Measurements from ENCODE around the gene TPM4.
"Not testable (repeated sequence)": the region's sequence is repeated elsewhere in the genome, so short reads cannot be mapped to it uniquely, and the experiment has no call there.

TPM4 gene

DNA sequence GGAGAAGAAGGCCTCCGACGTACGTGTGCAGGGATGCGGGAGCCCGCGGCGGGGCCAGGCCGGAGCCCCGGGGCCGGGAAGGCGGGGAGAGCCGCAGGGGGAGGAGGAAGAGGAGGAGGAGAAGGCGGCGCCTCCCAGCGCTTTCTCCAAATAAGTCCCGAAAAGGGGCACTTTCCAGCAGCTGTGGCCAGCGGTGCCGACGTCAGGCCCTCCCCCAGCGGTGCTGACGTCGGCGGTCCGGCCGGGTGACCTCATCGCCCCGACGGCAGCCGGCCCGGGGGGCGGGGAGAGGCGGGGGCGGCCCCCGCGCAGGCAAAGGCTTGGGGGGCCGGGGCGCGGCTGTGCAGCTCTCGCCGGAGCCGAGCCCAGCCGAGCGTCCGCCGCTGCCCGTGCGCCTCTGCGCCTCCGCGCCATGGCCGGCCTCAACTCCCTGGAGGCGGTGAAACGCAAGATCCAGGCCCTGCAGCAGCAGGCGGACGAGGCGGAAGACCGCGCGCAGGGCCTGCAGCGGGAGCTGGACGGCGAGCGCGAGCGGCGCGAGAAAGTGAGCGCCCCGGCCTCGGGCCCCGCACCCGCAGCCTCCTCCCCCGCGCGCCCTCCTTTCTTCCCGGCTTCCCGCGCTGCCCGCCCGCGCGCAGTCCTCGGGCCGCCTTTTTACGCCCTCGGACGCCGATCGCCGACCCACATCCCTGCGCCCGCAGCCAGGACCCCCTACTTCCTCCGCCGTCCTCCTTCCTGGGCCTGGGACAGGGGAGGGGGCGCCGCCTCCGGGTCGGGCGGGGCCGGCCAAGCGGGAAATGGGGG, at the start of gene TPM4:
TSS of gene TPM4 (plus strand) at position 342 of the 804 bp plus-strand sequence. CDS start at position 413, 71 bp downstream.
- peak; percentile 82 to 89 for DNase-seq

DNA sequence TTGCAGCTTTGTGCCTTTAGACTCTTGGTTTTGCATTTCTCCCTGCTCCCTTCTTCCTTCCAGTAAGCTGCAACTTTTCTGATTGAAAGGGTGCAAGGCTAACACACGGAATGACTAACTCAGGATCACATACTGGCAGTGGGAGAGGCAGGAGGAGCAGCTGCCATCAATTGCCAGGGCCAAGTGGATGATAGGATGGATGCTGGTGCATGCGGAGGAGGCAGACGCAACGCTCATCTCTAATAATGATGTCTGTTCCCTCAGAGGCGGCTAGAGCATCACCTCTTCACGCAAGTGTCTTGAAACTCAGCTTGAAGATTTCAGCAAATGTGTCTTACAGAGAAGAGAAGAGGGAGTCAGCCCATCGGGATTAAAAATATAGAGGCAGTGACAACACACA, 49.5 kb upstream of the TPM4 start:
- DNase-seq = no peak

DNA sequence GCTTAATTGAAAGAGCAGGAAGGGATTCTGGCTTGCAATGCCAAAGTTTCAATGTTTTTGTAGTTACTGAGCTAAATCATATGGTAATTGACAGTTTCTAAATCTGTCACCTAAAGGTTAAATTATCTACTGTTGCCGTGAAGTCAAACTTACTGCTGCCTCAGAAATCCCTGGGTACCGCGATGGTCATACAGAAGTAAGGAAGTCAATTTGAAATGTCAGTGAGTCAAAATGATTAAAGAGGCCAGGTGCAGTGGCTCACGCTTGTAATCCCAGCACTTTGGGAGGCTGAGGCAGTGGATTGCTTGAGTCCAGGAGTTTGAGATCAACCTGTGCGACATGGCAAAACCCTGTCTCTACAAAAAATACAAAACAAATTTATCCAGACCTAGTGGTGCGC, 48.8 kb upstream of the TPM4 start:
- DNase-seq = no peak

DNA sequence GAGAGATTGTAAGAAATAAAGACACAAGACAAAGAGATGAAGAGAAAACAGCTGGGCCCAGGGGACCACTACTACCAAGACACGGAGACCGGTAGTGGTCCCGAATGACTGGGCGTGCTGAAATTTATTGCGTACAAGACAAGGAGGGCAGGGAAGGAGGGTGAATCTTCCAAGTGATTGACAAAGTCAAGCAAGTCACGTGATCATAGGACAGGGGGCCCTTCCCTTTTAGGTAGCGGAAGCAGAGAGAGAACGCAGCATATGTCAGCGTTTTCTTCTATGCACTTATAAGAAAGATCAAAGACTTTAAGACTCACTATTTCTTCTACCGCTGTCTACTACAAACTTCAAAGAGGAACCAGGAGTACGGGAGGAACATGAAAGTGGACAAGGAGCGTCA, 46.1 kb upstream of the TPM4 start:
- not testable (repeated sequence) for DNase-seq

DNA sequence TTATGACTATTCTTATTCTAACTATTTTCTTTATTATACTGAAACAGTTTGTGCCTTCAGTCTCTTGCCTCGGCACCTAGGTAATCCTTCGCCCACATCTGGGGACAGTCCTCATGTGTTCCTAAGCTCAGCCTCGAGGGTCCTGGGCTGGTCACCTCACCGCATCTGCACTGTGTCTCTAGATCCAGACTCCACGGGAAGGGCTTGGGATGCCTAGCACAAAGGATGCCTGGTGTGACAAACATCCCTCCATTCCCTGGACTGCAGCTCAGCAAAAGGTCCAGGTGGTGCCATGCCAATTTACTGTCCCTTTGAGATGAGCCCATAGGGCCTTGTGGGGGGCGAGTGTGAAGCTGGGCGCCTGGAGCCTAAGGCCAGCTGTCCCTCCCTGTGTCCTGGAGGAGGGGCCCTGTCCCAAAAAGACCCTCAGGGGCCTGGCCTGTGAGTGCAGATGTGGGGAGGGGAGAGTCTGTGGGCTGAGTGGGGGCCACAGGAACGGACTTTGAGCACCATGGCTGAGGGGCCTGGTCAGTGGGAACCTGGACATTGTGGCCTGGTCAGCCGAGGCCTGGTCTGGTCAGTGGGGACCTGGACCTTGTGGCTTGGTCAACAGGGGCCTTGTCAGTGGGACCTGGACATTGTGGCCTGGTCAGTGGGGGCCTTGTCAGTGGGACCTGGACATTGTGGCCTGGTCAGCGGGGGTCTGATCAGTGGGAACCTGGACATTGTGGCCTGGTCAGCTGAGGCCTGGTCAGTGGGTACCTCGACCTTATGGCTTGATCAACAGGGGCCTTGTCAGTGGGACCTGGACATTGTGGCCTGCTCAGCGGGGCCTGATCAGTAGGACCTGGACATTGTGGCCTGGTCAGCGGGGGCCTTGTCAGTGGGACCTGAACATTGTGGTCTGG, 45.1 kb upstream of the TPM4 start:
- no peak for DNase-seq

DNA sequence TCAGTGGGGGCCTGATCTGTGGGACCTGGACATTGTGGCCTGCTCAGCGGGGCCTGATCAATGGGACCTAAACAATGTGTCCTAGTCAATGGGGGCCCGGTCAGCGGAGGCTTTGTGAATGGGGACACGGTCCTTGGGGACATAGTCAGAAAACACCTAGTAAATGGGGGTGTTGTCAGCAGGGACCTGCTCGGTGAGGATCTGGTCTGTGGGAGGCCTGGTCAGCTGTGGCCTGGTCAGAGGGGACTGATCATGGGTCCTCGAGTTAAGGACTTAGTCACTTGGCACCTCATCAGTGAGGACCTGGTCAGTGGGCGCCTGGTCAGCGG, 44.5 kb upstream of the TPM4 start:
- DNase-seq = no peak

DNA sequence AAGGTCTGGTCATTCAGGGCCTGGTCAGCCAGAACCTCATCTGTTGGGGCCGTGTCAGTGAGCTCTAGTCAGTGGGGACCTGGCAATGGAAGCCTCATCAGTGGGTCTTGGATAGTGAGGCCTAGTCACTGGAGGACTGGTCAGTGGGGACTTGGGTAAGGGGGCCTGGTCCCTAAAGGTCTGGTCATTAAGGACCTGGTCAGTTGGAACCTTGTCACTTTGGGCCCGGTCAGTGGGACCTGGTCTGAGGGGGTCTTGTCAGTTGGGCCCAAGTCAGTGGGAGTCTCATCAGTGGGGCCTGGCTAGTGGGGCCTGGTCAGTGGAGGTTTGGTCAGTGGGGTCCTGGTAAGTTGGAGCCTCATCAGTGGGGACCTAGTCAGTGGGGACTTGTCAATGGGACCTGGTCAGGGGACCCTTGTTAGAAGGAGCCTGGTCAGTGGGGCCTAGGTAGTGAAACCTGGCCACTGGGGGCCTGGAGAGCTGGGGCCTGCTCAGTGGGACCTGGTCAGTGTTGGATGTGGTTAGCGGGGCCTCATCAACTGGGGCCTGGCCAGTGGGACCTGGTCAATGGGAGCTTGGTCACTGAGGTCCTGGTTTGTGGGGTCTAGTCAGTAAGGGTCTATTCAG, 43.7 kb upstream of the TPM4 start:
- no peak for DNase-seq

DNA sequence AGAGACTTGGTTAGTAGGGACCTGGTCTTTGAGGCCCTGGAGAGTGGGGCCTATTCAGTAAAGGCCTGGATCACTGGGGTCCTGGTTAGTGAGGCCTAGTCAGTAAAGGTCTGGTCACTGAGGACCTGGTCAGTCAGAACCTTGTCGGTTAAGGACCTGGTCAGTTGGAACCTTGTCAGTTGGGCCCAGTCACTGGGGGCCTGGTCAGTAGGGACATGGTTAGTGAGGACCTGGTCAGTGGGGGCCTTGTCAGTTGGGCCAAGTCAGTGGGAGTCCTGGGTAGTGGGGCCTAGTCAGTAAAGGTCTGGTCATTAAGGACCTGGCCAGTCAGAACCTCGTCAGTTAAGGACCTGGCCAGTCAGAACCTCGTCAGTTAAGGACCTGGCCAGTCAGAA, 43.2 kb upstream of the TPM4 start:
- no peak for DNase-seq

DNA sequence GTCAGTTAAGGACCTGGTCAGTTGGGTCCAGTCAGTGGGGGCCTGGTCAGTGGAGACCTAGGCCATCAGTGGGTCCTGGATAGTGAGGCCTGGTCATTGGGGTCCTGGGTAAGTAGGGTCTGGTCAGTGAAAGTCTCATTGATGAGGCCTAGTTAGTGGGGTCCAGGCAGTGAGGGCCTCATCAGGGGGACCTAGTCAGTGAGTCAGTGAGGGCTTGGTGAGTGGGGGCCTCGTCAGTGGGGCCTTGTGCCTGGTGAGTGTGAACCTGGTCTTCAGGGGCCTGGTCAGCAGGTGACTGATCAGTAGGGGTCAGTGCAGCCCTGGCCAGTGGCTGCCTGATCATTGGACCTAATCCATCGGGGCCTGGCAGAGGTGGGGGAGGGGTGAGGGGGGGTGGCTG, 42.6 kb upstream of the TPM4 start:
- DNase-seq = no peak

DNA sequence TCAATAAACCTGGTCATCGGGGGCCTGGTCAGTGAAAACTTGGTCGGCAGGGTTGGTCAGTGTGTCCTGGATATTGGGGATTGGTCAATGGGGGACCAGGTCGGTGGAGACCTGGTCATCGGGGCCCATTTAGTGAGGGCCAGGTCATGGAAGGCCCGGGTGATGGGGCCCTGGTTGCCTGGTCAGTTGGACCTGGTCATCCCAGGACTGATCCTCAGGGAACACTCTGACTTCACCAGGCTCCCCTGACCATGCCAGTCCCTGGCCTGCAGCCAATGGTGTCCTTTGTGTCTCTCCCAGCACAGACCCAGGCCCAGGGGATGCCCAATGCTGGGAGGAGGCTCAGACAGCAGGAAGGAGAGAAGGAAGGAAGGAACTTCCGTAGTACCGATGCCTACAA, 42.1 kb upstream of the TPM4 start:
- no peak for DNase-seq

DNA sequence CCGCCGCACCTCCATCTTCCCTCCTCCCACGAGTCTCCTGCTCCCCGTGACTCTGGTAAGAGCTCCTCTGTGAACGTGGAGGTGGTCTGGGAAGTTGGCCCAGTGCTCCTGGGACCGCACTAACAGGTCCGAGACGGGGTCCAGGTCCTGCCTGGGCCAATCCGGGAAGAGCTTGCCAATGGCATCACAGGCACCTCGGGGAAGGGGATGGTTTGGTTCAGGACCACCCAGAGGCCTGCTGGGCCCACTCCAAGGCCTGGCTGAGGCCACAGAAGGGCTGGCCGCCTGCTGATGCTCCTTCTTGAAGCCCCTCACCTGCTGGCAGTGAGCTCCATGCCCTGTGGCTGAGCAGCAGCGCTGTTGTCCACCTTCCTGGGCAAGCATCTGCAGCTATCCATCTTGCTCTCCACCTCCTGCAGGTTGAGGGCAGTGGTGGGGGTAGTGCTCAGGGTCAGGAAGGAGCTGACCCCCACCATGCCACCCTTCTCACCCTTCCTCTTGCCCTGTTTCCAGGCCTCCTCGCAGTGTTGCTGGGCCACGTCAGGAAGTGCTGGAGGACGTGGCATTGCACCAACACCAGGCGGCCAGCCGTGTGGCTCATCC, 41.2 kb upstream of the TPM4 start:
- no peak for DNase-seq

DNA sequence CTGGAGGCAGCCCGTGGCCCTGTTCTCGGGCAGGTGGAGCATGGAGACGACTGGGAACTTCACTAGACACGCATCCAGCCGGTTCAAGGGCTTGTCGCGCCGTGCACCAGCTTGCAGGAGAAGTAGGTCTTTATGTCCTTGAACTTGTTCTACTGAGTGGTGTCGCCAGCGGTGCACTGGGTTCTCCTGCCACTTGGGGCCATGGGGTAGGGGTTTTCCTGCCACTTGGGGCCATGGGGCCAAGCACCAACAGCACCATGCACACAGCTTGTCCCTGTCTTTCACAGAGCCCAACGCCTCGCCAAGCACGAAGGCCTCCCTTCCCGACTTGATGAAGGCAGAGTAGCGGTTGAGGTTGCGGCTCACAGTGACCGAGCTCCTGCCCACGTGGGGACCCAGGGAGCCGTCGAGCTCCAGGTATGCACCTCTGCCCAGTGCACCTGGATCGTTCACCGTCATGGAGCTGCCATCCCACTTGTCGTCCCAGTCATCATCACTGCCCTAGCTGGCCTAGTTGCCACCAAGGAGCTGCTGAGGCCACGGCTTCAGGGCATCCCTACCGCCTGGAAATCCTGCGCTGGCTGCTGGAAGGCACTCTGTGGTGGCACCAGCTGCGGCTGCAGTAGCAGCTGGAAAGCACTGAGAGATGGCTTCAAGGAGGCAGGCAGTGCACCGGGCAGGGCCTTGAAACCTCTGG, 40.5 kb upstream of the TPM4 start:
- no peak for DNase-seq

DNA sequence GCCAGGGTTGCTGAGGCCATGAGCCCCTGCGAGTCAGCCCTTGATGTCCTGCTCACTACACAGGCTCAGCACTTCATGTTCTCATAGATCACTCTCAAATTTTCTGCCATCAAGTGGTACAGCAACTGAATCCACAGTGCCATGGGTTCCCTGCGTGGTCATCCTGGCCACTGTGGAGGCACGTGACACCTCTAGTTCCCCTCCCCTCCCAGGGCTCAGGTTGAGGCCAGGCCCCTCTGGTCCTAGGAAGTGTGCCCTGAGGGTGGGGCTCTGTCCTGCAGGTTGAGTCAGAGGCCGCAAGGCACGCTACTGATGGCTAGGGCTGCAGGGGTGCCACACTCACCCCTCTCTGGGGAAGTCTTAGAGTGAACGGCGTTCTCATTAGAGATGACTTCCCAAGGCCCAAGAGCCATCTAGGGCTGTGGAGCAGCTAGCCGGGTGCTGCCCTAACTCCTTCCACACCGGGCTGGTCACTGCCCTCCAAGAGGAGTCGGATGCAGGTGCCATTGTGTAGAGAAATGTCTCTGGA, 39.8 kb upstream of the TPM4 start:
- no peak for DNase-seq

DNA sequence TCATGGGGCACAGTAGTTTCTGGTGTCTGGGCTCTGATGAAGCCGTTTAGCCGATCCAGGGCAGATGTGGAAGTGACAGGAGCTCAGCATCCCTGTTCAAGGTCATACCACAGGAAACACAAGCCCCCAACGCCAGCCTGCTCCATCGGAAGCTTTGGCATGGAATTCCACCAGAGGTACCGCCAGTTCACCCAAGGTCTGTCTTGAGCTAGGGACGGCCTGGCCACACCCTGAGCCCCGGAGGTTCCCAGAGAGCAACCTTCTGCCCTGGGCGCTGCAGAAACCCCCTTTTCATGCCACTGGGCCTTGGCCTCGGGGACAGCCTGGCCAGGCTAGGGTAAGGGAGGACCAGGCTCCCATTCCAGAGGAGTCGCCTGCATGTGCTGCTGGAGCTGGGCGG, 39.4 kb upstream of the TPM4 start:
- DNase-seq = no peak

DNA sequence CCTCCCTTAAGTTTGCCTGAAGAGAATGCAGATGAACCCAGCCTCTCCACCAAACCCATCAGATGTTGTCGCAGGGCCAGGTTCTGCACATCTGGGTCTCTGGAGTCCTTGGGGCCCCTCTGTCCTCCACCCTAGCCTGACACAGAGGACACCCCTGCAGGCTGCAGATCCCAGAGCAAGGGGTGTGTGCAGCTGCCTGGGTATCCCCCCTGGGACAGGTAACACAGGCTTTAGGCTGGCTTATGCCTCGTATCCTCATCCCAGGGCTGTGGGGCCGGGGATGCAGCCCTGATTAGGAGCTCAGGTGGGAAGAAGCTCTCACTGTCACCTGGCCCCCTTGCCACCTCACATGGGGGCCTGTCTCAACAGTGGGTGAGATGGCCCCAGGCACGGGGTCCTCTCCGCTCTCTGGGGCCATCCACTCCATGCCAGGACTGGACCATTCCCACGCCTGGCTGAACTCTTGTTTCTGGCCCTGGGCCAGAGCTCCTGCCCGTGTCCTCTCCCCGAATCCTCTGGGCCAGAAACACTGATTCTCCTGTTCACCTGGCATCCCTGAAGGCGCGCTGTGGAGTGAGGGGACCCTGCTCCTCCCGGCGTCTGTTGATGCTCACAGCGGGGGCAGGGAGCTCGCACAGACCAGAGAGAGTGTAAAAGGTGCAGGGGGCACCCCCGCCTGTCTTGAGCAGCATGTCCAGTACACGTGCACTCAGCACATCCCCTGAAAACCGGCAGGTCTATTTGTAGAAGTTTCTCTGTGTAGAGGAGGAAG, 38.7 kb upstream of the TPM4 start:
- DNase-seq = no peak

DNA sequence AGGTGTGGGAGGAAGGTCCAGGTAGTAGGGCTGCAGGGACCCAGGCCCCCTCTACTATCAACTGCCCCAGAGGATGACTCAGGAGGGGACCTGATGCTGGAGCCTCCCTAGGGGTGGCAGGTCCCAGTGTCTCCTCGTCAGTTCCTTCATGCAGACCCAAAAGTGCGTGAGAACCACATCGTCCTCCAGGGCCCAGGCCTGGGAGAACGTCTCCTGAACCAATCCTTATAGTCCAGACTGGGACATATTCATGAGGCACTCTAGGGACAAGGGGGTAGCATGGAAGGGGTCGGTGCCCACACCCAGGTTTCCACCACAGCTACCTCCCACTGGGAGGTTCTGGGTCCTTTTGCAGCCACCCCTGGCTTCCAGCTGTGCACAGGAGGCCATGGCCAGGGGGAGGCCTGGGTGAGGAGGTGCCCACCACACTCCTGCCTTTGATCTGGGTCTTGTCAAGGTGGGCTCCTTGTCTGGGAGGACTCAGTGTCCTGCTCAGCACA, 38.0 kb upstream of the TPM4 start:
- no peak for DNase-seq

DNA sequence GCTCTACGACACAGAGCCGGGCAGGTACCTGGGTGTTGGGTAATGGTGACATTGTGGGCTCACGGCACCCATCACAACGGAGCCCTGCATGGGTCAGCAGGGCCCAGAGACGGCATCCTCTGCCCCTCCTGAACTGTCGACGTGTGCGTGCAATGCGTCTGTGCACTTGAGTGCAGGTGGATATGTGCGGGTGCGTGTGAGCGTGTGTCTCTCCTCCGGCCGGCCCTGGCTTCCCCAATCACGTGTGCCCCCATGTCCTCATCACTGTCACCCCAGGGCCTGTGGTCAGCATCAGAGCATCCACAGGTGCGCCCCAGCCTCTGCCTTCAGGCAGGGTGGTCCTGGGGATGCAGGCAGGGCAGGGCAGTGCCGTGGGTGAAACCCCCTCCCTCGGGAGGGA, 37.2 kb upstream of the TPM4 start:
- no peak for DNase-seq

DNA sequence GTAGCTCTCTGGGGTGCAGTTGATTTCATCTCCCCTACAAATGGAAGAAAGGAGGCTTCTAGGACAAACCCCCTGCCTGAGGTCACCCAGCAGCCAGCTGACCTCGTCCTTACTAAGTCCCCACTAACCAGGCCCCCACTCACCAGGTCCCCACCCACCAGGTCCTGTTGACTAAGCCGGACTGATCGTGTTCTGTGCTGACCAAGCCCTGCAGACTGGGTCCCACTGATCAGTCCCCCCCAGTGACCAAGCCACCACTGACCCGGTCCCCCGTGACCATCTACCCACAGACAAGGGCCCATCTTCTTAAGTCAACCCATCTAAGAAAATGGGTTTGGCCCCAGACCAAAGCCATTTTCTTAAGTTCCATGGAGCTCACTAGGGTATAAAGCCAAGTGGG, 36.8 kb upstream of the TPM4 start:
- DNase-seq = no peak

DNA sequence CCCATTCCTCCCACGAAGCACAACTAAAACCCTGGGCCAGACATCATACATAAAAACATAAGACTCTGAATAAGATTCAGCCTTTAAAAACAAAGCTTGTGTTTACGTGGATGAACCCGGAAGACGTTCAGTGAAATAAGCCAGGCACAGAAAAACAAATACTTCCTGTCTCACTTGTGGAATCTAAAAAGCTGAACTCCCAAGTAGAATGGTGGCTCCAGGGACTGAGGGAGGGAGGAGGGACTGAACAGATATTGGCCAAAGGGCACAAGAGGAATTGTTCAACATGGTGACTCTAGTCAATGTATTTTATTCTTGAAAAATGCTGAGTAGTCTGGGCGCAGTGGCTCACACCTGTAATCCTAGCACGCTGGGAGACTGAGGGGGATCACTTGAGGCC, 35.7 kb upstream of the TPM4 start:
- peak; percentile 28 to 45 for DNase-seq

DNA sequence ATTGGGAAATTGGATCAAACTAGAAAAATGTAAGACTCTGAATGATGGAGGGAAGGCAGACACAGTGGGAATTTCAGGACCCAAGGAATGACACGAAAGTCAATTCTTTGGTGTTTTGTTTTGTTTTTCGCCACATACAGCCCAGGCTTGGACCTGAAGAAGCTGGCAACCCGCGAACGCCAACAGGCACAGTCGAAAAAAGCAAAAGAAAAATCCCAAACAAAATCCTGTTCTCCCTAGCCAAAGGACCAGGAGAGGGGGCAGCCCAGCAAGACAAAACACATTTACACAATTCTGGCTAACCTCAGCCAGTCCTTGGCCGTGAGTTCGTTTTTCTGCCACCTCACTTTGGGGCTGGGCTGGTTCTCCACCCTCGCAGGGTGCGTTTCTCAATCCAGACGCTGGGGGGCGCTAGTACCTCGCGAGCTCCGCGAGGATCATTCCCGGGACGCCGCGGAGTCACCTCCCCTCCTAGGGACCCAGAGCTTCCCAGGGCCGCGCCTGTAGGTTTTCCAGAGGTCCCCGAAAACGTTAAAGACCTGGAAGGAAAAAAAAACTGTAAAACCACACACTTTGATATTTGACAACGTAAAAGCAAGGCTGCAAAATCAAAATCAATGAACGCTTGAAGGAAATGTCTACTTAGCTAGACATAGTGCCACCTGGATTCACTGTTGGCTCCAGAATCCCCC, 34.9 kb upstream of the TPM4 start:
- peak; percentile 45 to 93 for DNase-seq

DNA sequence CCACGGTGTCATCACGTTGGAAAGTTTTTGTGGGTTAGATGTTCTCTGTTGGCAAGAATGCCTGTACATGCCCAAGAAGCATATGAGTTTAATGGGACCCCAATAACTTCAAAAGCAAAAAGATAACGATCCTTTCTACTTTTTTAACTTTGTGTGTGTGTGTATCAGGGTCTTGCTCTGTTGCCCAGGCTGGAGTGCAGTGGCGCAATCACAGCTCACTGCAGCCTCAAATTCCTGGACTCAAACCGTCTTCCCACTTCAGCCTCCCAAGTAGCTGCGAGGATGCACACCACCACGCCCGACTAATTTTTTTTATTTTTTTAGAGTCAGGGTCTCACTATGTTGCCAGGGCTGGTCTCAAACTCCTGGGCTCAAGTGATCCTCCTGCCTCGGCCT, 34.3 kb upstream of the TPM4 start:
- DNase-seq = no peak

All from inflammatory macrophage treated with lipopolysaccharide for 1 hour (primary cell).